HG02571 (cell line): Measurements from ENCODE around the gene MYO9A.
A peak's percentile ranks its signal among the peaks of the same experiment; 100 is the strongest.

Experiments used
- ATAC-seq: cut with Tn5 transposase; IDR thresholded peaks from one replicate; pipeline ENCODE4 v1.9.1; 2021; ENCODE audit warnings: mild to moderate bottlenecking, moderate library complexity; ENCODE audit not compliant: unreplicated experiment

Gene MYO9A, protein sequence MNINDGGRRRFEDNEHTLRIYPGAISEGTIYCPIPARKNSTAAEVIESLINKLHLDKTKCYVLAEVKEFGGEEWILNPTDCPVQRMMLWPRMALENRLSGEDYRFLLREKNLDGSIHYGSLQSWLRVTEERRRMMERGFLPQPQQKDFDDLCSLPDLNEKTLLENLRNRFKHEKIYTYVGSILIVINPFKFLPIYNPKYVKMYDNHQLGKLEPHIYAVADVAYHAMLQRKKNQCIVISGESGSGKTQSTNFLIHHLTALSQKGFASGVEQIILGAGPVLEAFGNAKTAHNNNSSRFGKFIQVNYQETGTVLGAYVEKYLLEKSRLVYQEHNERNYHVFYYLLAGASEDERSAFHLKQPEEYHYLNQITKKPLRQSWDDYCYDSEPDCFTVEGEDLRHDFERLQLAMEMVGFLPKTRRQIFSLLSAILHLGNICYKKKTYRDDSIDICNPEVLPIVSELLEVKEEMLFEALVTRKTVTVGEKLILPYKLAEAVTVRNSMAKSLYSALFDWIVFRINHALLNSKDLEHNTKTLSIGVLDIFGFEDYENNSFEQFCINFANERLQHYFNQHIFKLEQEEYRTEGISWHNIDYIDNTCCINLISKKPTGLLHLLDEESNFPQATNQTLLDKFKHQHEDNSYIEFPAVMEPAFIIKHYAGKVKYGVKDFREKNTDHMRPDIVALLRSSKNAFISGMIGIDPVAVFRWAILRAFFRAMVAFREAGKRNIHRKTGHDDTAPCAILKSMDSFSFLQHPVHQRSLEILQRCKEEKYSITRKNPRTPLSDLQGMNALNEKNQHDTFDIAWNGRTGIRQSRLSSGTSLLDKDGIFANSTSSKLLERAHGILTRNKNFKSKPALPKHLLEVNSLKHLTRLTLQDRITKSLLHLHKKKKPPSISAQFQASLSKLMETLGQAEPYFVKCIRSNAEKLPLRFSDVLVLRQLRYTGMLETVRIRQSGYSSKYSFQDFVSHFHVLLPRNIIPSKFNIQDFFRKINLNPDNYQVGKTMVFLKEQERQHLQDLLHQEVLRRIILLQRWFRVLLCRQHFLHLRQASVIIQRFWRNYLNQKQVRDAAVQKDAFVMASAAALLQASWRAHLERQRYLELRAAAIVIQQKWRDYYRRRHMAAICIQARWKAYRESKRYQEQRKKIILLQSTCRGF (N-terminal part only)

GRCh38 chr15:72118017-72118978 is at the start of gene MYO9A, which contains the start of gene SENP8:
Gene MYO9A, minus strand, starts transcription at chr15:72118150. Its CDS starts 71,587 bp downstream, at chr15:72046563.
Gene SENP8, plus strand, starts transcription at chr15:72118403. Its CDS starts 21,221 bp downstream, at chr15:72139624.
- peak; percentile 65 for ATAC-seq

- ATAC-seq = no peak
Observed at GRCh38 chr15:72167445-72167844, 49.5 kb upstream of the MYO9A start.

- ATAC-seq = no peak
Observed at GRCh38 chr15:72166716-72167417, 48.9 kb upstream of the MYO9A start.

DNA sequence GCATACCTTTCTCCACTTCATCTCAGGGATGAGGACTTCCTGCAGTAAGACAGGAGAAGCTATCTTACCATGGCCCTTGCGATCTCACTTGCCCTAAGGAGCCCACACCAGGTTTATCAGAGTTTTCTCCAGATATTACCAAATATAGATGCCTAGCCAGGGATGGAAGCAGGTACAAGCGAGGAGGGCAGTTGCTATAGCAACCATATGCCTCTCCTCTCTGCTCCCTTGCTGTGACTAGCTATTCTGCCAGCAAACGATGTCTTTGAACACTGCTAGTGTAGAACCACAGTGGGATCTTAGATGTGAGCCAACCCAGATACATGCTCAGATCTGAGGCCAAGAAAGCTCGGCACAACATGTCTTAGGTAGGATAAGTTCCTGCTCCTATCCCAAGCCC is 45.8 kb upstream of the MYO9A start:
- no peak for ATAC-seq

GRCh38 chr15:72162569-72162968 is 44.6 kb upstream of the MYO9A start:
- ATAC-seq = no peak

DNA sequence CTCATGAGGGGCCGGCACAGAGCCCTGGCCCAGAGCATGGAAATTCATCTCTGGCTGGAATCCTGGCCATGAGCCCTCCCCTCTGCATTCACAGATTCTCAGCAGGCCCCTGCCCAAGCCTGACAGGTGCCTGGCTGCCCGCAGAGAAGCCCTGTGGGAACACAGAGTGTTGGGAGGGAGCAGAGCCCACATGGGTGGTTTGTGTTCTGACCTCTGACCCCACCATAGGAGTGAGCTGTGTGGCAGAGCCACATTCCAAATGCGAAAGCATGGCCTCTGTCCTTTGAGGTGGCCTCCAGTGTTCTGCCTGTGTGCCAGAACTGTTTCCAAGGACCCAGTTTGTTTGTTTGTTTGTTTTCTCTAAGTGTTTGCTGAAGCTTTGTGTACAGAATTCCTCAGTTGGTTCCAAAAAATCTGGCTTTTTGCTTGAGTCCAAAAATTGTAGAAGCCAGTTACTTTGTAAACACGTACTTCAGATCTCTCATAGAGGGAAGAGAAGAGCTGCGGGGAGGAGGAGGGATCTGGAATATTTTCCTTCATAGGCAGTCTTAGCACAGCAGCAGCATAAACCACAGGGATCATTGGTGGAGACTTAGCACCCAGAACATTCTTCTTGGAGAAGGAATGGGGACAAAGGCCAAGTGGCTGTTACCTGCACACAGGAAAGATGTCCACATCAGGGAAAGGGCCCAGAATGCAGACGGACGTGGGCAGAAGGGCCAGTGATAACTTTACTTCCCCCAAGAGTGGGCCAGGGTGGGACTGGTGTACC is 43.6 kb upstream of the MYO9A start:
- no peak for ATAC-seq

- no peak for ATAC-seq
Observed at GRCh38 chr15:72160696-72161245, 42.8 kb upstream of the MYO9A start.

GRCh38 chr15:72156928-72157327 is 39.0 kb upstream of the MYO9A start:
- no peak for ATAC-seq

DNA sequence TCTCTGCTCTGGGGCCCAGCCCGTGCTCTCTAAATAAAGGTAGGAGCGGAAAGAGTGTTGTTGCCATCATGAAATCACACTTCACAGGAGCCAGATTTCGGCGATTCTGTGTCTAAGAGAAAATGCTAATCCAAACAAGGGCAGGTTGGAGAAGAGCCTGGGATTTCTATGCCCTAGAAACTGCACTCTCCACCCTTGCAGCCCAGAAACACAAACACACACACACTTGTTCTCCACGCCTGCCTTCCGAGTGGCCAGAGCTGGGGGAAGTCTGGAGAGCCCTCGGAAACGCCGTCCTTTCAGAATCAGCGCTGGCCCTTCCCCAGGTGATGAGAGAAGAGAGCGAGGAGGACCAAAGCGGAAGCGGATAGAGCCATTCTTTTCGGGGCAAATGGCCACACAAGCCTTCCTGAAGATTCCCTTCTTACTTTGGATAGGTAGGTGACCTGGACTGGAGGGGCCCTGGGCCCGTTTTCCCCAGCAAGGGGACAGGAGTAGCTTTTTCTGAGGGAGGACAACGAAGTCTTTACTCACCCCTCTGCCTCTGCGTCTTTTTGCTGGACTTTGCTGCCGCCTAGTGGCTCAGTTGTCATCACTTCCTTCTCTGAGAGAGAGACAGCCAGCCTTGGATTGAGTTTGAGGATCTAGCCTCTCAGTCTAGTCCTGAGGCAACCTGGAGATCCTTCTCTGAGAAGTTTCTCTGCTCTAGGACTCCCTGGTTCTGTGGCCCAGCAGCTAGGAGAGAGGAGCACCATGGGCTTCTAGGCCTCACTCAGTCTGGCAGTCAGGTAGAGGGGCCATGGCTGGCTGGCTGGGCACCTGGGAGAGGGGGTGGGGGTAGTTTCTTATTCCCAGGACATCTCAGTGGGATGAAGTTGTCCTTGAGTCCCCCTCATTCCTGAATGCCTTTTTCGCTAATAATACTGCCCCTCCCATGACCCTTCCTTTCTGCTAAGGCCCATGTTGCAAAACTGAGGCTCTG is 38.0 kb upstream of the MYO9A start:
- peak; percentile 70 for ATAC-seq

DNA sequence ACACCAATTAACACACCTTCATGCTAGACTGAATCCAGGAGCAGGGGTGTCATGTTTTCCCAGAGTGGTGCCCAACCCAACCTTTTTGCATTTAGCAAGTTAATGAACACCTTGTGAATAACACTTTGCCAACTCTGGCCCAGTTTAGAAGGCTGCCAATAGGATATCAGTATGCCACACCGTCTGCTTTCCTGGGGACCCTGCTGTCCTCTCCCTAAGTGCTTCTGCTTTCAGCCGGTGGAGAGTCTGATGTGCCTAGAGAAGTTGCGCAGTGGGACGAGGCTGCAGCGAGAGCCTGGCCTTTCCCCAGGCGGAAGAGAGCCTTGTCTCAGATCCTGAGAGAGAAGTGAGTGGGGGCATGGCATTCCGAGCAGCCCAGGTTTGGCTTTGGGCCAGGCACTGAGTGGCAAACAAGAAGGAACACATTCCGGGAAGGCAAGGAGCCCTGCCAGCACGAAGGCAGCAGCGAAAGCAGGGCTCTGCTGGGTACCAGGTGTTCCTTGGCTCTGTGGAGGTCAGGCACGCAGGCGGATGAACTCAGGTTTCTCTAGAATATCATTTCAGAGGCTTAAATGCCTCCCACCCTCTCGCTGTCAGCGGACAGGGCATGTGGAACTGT is 37.2 kb upstream of the MYO9A start:
- no peak for ATAC-seq

GRCh38 chr15:72154316-72154715 is 36.4 kb upstream of the MYO9A start:
- no peak for ATAC-seq

- ATAC-seq = no peak
Observed at GRCh38 chr15:72153269-72154000, 35.5 kb upstream of the MYO9A start.

- ATAC-seq = no peak
Observed at GRCh38 chr15:72147418-72147817, 29.5 kb upstream of the MYO9A start.

- no peak for ATAC-seq
Observed at GRCh38 chr15:72146934-72147333, 29.0 kb upstream of the MYO9A start.

DNA sequence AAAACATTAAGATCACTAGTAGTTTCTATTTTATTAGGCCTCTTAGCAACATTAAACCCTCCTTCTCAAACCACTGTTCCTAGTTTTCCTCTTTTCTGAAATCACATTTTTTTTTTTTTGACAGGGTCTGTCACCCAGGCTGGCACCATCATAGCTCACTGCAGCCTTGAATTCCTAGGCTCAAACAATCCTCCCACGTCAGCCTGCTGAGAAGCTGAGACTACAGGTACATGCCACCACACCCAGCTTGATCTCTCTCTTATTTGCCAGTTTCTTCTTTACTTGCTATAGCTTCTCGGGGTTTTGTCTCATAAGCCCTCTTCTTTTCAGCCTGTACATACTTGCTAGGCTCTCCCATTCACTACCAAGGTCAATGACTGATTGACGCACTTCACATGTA is 28.3 kb upstream of the MYO9A start:
- ATAC-seq = no peak
